Upper lobe of left lung (tissue), 6 donors: ENCODE results near the gene TCF12. TPM values are rescaled to one million over a fixed set of nuclear protein-coding genes. Genes with fewer than 3 reads are reported as not detected.

Experiments used
- ATAC-seq, 2 donors: fragments of 200-7000 bp; cut with Tn5 transposase; one replicate each; pipeline ENCODE4 v1.9.1; 2022; ENCODE audit warnings: mild to moderate bottlenecking in 2 of 2, moderate library complexity in 2 of 2; ENCODE audit not compliant: low FRiP score in 2 of 2
- DNase-seq, 2 donors: peaks; one replicate each; pipeline ENCODE4 v3.0.0-alpha.2; 2019 to 2020
- H3K27ac ChIP-seq, 4 donors: fragments of 200-600 bp; sonication (generic); one replicate each; pipeline ENCODE4 v1.5.1; 2016 to 2019
- H3K27me3 ChIP-seq, 4 donors: fragments of 200-600 bp; sonication (generic); one replicate each; pipeline ENCODE4 v1.5.1; 2017 to 2019
- H3K36me3 ChIP-seq, 4 donors: fragments of 200-600 bp; sonication (generic); one replicate each; pipeline ENCODE4 v1.5.1; 2016 to 2019
- H3K4me1 ChIP-seq, 4 donors: fragments of 200-600 bp; sonication (generic); one replicate each; pipeline ENCODE4 v1.5.1; 2018 to 2019
- H3K4me3 ChIP-seq, 4 donors: fragments of 200-600 bp; sonication (generic); one replicate each; pipeline ENCODE4 v1.5.1; 2017 to 2019; ENCODE audit warnings: mild to moderate bottlenecking in 2 of 4, moderate library complexity in 1 of 4
- H3K9me3 ChIP-seq, 4 donors: fragments of 200-600 bp; sonication (generic); one replicate each; pipeline ENCODE4 v1.5.1; 2018 to 2019
- EP300 ChIP-seq, 4 donors: sonication (generic); formaldehyde crosslinking; IDR thresholded peaks; one replicate each; pipeline ENCODE4 v1.5.1; 2017; ENCODE audit warnings: antibody characterized with exemption in 4 of 4, control low read depth in 2 of 4
- POLR2A ChIP-seq, 4 donors: fragments of 450-650 bp; IDR thresholded peaks; one replicate each; pipeline ENCODE4 v1.5.1; 2016 to 2017; ENCODE audit warnings: antibody characterized with exemption in 4 of 4, mild to moderate bottlenecking in 2 of 4
- POLR2AphosphoS5 ChIP-seq, 2 donors: sonication (generic); formaldehyde crosslinking; IDR thresholded peaks; one replicate each; pipeline ENCODE4 v1.5.1; 2017; ENCODE audit warnings: antibody characterized with exemption in 2 of 2
- WGBS, 2 donors: methylation state at CpG; one replicate each; pipeline ENCODE4 v1.1.5; 2017 to 2018; 5-methylcytosine and 5-hydroxymethylcytosine counted together
- total RNA-seq, 6 donors: library from RNA; depleted of rRNA in 4 of 6; stranded (reverse); fragments of >200 nt in 4 of 6; gene quantifications; one replicate each; pipeline versions ENCODE4 v1.1.0 to v1.2.1, GENCODE V29; 2016 to 2021
- TF ChIP-seq, protein P1 (sequence below), 6 experiments: fragments of 450-650 bp in 4 of 6; fragments of 200-600 bp in 2 of 6; sonication (generic) in 2 of 6; IDR thresholded peaks; one replicate each; pipeline ENCODE4 v1.5.1; 2016 to 2019; ENCODE audit warnings: antibody characterized with exemption in 6 of 6
- donor health status: DM: no; HTN: no; CAD: no; lungs with moderate emphysema.
- donor health status: DM: no; HTN: yes; CAD: no; lungs with severe emphysema.

Gene TCF12
- total RNA-seq, 6 donors from 2014 or later = 74.5 to 257 (median 103) TPM

DNA sequence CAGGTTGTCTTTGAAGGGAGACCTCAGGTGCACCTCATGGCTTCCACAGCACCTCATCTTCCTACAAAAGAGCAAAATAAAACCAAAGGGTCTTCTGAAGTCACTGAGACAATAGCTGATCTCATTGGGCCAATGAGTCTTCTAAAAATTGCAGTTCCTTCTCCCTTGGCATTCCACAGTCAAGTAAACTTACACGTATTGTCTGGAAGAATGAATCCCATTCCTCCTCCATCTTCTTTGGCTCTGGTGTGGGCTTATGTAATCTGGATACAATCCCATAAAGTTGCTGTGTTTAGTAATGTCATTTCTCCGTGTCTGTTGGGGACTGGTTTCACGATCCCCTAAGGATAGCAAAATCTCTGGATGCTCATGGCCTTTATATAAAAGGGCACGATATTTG, 372.4 kb downstream of the TCF12 start:
- no peaks in the 10 kb centered on the region for H3K9me3 ChIP-seq
- no peak for DNase-seq

DNA sequence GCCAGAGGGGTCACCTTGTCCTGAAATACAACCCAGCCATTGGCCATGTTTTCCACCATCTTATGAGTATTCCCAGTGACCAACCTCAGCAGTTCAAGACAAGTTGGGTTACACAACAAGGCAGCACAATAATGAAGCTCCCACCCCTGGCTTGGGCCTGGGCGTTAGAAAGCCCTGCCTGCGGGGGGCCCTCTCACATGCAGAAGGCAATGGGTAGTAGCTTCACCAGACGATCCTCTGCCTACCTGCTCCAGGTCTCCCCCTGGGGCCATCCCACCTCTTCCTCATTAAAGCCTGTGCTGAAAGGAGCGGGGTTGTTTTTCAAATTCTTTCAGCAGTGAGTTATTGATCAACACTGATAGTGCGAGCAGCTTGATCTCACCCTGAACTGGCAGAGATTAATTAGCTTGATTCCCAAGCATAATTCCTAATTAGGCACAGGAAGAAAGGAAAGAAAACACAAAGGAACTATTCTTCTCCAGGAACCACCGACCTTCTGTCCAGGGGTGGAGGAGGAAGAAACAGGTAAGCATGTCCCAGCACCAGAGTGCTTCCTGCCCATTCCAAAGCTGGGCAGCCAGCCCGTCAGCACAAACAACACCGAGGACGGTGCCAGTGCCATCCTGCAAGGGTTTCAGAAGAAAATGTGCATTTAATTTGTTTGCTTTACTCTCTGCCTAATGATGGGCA, 378.2 kb downstream of the TCF12 start:
- DNase-seq (no peak), ATAC-seq (no peak)
- TF ChIP-seq EP300 (IDR thresholded peaks at IDR 0.05) (no peak), POLR2AphosphoS5 (IDR thresholded peaks at IDR 0.05) (no peak), POLR2A (IDR thresholded peaks at IDR 0.05) (no peak)
- TF ChIP-seq, protein P1, sequence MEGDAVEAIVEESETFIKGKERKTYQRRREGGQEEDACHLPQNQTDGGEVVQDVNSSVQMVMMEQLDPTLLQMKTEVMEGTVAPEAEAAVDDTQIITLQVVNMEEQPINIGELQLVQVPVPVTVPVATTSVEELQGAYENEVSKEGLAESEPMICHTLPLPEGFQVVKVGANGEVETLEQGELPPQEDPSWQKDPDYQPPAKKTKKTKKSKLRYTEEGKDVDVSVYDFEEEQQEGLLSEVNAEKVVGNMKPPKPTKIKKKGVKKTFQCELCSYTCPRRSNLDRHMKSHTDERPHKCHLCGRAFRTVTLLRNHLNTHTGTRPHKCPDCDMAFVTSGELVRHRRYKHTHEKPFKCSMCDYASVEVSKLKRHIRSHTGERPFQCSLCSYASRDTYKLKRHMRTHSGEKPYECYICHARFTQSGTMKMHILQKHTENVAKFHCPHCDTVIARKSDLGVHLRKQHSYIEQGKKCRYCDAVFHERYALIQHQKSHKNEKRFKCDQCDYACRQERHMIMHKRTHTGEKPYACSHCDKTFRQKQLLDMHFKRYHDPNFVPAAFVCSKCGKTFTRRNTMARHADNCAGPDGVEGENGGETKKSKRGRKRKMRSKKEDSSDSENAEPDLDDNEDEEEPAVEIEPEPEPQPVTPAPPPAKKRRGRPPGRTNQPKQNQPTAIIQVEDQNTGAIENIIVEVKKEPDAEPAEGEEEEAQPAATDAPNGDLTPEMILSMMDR (IDR thresholded peaks at IDR 0.05) = no peak
- WGBS, 2 donors = 70 to 72% methylated on average over 8 to 9 of the region's 9 CpGs
- Histone ChIP-seq H3K4me1 (peaks cover 0 to 11% (median 4%) of the 10 kb centered on the region in 4 donors), H3K9me3 (no peaks in the 10 kb centered on the region), H3K4me3 (no peak overlapping the region), H3K36me3 (no peaks in the 10 kb centered on the region), H3K27me3 (no peaks in the 10 kb centered on the region), H3K27ac (no peak overlapping the region)

More for the DNA sequence above, 372.4 kb downstream of the TCF12 start:
- ATAC-seq = no peak
- WGBS, 2 donors = 90 to 92% methylated on average over 4 of the region's 4 CpGs
- Histone ChIP-seq H3K27me3 (no peaks in the 10 kb centered on the region), H3K4me1 (no peaks in the 10 kb centered on the region), H3K4me3 (no peak overlapping the region), H3K36me3 (peaks cover 0 to 27% (median 4%) of the 10 kb centered on the region in 4 donors), H3K27ac (no peak overlapping the region)
- TF ChIP-seq POLR2AphosphoS5 (IDR thresholded peaks at IDR 0.05) (no peak), POLR2A (IDR thresholded peaks at IDR 0.05) (no peak)

DNA sequence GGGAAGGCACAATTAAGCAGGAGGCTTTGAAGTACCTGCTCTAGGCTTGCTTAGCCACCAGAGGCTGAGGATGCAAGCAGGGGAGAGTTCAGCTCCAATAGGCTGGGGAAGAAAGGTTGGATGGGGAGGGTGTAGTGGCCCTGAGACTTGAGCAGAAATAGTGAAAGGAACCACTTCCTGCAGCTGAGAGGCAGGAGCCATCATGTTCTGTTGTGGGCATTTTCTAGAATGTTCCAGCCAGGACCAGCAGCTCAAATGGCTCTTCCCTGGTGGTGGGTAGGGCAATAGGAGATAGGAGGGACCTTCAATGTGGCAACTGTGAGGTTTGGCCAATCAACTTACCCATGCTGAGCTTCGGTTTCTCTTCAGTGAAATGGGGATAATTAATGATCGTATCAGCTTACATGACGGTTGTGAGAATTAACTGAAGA, 378.7 kb downstream of the TCF12 start:
- Histone ChIP-seq H3K36me3 (no peaks in the 10 kb centered on the region), H3K4me3 (no peak overlapping the region), H3K9me3 (no peaks in the 10 kb centered on the region), H3K4me1 (peaks cover 0 to 11% (median 4%) of the 10 kb centered on the region in 4 donors), H3K27ac (no peak overlapping the region), H3K27me3 (no peaks in the 10 kb centered on the region)
- 92 to 93% methylated on average over 3 of the region's 3 CpGs for WGBS, 2 donors
- DNase-seq (no peak), ATAC-seq (no peak)
- TF ChIP-seq, protein P1 (IDR thresholded peaks at IDR 0.05) = no peak
- TF ChIP-seq EP300 (IDR thresholded peaks at IDR 0.05) = no peak
- TF ChIP-seq POLR2AphosphoS5 (IDR thresholded peaks at IDR 0.05) = no peak
- TF ChIP-seq POLR2A (IDR thresholded peaks at IDR 0.05) = no peak

DNA sequence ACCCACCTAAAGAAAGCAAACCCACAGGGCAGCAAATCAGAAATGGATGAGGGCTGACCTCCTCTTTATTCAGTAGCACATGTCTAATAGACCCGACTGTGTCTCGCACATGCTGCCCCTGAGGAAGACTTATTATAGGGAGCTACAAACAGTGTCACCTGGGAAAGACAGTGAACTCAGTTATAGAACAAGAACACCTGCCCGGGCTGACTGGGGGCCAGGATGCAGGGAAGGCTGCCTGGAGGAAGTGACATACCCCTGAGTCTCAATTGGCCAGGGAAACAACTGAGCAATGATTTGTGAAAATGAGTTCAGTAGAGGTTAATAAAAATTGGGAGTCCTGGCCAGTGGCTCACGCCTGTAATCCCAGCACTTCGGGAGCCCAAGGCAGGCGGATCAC, 379.2 kb downstream of the TCF12 start:
- no peak for TF ChIP-seq POLR2A (IDR thresholded peaks at IDR 0.05)
- no peak for TF ChIP-seq POLR2AphosphoS5 (IDR thresholded peaks at IDR 0.05)
- Histone ChIP-seq H3K27ac (no peak overlapping the region), H3K36me3 (no peaks in the 10 kb centered on the region), H3K4me1 (peaks cover 0 to 11% (median 4%) of the 10 kb centered on the region in 4 donors), H3K4me3 (no peak overlapping the region), H3K27me3 (no peaks in the 10 kb centered on the region), H3K9me3 (no peaks in the 10 kb centered on the region)
- 93% methylated on average over 6 of the region's 6 CpGs for WGBS, 2 donors
- DNase-seq (no peak), ATAC-seq (no peak)

DNA sequence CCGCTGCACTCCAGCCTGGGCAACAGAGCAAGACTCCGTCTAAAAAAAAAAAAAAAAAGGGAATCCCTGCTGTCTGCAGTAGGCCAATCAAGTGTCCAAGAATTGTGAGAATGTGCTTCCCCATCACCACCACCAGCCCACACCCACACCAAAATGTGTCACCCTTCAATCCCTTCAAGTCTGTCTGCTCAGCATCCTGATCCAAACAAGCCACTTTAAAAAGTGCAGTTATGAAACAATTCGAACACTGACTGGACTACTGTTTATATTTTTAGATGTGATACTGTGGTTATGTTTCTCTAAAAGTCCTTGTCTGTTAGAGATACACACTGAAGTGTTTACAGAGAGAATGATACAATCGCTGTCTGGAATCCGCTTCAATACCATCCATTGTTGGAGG, 379.8 kb downstream of the TCF12 start:
- no peaks in the 10 kb centered on the region for H3K9me3 ChIP-seq
- H3K27ac ChIP-seq = no peak overlapping the region
- no peak overlapping the region for H3K4me3 ChIP-seq
- H3K36me3 ChIP-seq = no peaks in the 10 kb centered on the region
- WGBS, 2 donors = 53 to 56% methylated on average over 5 of the region's 5 CpGs
- TF ChIP-seq, protein P1 (IDR thresholded peaks at IDR 0.05) = no peak
- TF ChIP-seq EP300 (IDR thresholded peaks at IDR 0.05) = no peak
- TF ChIP-seq POLR2AphosphoS5 (IDR thresholded peaks at IDR 0.05) = no peak
- TF ChIP-seq POLR2A (IDR thresholded peaks at IDR 0.05) = no peak
- ATAC-seq (no peak), DNase-seq (no peak)
- no peaks in the 10 kb centered on the region for H3K27me3 ChIP-seq
- peaks cover 0 to 11% (median 4%) of the 10 kb centered on the region in 4 donors for H3K4me1 ChIP-seq
